HG02571 (cell line): ENCODE data around the gene RAD51B.

Source experiments
- ATAC-seq: cut with Tn5 transposase; IDR thresholded peaks from one replicate; pipeline ENCODE4 v1.9.1; 2021; ENCODE audit warnings: mild to moderate bottlenecking, moderate library complexity; ENCODE audit not compliant: unreplicated experiment

The RAD51B gene

DNA sequence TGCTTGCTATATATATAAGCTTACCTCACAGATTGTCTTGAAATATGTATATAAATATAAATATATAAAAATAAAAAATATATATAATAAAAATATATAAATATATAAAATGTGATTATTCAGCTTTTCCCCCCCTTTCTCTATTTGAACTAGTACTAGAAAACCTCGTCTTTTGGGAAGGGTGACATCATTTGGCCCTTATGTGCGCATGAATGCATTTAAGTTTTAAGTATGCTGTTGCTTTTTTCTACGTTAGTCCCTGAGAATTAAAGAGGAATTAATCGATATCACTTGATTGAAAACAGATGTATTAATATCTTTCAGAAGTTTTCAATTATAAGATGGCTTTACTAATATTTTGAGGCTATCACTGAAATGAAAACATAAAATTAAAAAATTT is 69.9 kb downstream of the RAD51B start:
- no peak for ATAC-seq

DNA sequence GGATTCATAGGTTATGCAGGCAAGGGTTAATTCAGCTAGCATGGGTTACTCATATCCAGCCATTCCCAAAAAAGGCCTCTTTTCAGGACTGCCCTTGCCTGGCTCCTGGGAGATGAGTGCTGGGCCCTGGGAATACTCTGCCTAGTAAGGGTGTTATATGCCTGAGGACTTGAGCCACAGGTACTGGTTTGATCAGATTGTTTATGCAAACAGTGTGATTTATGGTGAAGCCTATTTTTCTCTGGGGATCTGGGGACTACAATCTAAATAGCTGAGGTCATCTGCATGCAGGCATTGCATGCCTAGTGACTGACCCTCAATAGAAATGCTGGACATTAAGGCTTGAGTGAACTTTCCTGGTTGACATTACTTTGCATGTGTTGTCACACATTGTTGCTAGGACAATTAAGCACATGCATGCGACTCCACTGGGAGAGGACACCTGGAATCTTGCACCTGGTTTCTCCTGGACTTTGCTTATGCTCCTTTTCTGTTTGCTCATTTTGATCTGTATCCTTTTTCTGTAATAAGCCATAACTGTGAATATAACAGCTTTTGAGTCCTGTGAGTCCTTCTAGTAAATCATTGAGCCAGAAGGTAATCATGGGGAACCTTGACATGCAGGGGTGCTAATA is 73.0 kb downstream of the RAD51B start:
- ATAC-seq: no peak

GRCh38 chr14:67900231-67900630 is 80.7 kb downstream of the RAD51B start:
- ATAC-seq: no peak

DNA sequence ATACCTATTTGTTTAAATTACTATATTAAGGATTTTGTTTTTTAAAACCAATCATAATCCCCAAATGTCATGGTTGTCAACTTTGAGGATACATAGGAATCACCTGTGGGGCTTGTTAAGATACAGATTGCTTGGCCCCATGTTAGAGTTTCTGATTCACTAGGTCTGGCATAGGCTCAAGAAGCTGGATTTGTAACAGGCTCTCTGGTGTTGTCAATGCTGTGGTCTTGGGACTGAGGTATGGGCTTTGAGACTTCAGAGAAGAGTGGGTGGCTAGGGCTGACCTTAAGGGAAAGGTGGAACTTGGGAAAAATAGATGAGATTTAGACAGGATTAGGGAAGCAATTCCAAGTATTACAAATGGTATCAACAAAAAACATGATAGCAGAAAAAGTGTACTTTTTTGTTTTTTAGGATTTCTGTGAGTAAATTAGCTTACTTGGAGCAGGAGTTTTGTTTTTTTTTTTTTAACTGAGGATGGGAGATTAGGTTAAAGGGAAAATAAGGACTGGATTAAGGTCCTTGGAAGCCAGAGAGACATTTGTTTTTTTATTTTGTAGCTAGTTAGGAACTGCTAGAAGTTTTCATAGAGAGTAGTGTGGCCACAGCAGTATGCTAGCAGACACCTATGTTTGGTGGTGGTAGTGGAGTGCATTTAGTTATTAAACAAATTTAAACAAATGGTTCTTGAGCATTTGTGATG is 88.6 kb downstream of the RAD51B start:
- no peak for ATAC-seq

- no peak for ATAC-seq
Measured at GRCh38 chr14:67911562-67911961, 92.0 kb downstream of the RAD51B start.

DNA sequence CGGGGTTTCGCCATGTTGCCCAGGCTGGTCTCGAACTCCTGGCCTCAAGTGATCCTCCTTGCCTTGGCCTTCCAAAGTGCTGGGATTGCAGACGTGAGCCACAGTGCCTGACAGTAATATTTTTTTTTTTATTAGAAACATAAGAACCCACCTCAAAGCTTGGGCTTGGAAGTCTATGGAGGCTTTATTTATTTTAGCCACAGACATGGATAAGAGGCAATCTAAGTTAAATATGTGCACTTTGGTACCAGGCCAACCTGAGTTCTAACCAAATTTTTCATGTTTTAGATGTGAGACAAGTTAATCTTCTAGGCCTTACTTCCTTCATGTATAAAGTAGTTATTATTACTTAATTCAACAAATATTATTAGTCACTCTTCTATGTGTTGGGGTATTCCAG is 96.9 kb downstream of the RAD51B start:
- no peak for ATAC-seq

GRCh38 chr14:67917006-67917405 is 97.4 kb downstream of the RAD51B start:
- ATAC-seq: no peak

DNA sequence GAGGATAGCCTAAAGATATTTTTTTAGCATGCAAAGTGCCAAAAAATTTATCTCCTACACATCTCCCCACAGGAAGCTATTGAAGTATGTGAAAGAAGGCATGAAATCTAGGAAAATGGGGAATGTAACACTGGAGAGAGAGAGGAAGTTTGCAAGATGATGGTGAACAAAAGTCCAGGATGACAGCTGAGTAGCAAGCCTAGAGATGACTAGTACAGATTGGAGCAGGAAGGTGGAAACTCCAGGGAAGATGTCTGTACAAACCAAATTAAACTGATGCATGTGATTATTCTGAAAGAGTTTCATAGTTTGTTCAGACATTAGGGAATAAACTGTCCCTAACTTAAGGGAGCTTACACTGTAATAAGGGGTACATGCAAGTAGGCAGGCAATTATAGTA is 99.3 kb downstream of the RAD51B start:
- ATAC-seq: no peak

DNA sequence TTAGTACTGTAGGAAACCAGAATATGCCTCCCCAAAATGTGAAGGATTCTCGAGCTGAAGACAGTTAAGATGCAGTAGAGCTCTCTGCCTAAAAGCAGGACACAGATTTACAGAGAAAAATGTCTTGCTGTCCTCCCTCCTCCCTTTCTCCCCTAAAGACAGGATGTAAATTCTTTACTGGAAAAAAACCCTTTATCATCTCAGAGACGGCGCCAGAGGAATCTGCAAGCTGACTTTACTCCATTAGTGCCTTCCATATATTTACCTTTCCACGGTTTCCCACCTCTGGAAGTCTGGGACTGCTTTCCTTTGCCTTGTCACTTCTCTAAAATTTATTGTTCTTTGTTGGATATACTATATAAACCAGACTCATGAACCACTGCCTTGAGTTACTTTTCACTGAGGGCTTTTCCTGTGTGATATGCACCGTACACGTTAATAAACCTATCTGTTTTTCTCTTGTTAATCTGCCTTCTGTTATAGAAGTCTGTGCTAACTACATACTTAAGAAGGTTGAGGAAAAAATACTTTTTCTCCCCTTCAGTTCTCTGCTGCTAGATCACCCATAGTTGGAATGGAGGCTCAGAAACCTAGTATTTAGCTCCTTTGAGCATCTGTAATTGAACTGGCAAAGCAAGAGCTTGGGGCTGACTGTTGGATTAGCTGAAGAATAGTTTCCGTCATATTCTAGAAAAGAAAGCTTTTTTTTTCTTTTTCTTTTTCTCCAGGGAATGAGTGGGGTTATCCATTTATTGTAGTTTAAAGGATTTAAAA is 99.9 kb downstream of the RAD51B start:
- ATAC-seq: no peak

GRCh38 chr14:67926821-67927220 is 107.2 kb downstream of the RAD51B start:
- no peak for ATAC-seq

DNA sequence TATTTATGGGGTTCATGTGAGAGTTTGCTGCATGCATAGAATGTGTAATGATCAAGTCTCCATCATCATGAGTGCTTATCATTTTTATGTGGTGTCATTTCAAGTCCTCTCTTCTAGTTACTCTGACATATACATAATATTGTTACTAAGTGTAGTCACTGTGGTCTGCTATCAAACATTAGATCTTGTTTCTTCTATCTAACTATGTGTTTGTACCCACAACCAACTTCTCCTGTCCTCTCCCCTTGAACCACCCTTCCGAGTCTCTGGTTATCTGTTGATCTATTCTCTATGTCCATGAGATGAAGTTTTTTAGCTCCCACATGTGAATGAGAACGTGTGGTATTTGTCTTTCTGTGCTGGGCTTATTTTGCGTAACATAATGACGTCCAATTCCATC is 107.7 kb downstream of the RAD51B start:
- ATAC-seq: no peak

DNA sequence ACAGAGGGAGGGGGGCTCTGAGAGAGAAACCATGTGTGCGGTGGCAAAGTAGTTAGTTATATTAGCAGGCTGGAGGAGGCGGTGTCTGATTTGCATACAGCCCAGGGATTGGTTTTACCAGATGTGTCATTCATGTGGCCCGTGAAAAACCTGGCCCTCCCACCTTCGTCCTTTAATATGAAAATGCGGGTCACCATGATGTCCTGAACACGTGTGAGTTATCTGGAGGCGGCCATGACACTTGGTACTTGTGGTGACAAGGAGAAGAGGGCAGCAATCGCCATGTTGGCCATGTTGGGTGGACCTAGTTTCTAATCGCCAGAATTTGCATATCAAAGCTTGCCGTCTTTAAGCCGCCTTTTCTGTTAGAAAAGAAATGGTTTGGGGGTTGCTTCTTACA is 108.8 kb downstream of the RAD51B start:
- no peak for ATAC-seq

- ATAC-seq: no peak
Measured at GRCh38 chr14:67932708-67933246, 113.2 kb downstream of the RAD51B start.

DNA sequence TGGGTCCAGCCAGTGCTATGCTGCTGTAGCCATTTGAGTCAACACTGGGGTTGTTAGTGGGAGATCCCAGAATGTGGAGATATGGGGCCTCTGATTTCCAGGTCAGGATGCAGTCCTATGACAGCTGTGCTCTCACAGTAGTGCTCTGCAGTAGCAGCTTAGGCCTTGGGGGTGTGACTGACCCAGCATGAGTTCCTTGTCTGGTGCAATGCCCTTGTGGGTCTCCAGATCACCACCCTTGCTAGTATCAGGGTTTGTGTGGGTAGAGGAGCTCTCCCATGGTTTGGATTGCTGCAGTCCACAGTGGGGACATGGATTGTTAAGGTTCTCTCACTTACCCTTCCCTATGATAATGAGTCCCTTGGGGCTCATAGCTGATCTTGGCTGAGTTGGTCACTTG is 113.7 kb downstream of the RAD51B start:
- no peak for ATAC-seq

DNA sequence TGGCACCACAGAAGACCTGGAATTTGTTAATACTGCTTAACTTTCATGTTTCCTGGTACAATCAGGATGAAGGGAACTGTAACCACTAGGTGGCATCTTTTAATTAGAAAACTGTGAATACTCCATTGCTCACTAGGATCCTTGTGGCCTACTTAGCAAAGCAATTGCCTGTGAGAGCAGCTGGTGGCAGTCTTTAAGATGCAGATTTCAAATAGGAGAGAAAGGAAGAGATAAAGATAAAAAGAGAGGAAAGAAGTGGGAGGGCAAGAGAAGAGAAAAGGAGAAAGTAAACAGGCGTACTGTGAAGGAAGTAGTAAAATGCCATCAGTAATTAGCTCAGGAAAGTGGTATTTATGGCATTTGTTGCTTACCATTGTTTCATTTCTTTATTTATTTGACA is 114.5 kb downstream of the RAD51B start:
- no peak for ATAC-seq

DNA sequence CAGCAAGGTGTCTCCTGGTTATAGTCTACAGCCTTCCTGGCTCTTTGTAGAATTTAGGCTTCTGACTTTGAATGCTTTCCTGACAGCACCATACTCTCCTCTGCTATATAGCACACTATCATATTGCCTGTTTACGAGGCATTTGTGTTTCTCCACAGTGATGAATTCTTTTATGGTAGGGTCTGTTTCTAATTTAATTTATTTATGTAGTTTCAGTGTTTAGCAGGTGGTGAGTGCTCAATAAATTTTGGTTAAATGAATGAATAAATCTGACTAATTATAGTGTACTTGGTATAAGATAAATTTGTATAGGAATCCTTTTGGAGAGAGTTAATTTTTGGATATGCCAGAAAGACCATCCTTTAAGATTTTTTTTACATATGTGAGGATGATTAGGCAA is 115.3 kb downstream of the RAD51B start:
- no peak for ATAC-seq

- ATAC-seq: no peak
Measured at GRCh38 chr14:67935371-67935770, 115.8 kb downstream of the RAD51B start.

DNA sequence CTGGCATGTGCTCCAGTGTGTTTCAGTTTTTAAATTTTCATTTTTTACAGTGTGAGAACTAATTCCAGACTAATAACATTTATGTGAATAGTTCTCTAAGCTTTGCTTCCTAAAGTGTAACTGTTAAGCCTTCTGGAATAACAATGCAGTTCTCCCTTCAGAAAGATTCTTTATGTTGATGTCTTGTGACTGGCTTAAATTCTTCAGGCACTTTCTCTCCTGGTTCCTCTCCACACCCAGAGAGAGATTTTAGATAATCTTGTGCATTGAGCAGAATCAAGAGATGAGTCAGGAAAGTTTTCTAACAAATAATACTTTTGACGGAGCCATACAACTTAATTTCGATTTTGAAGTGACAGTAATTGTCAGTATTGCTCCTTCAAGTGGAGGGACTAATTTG is 118.5 kb downstream of the RAD51B start:
- ATAC-seq: no peak

GRCh38 chr14:67940486-67941455 is 121.2 kb downstream of the RAD51B start:
- no peak for ATAC-seq

GRCh38 chr14:67941456-67942018 is 122.0 kb downstream of the RAD51B start:
- no peak for ATAC-seq
